ENCODE results near the gene PPM1K. TPM values are rescaled to one million over a fixed set of nuclear protein-coding genes. Genes with fewer than 3 reads are reported as not detected.

The PPM1K gene
- polyA plus RNA-seq, 1 donor (not counting 4 experiments of a cell fraction or from before 2014, with no cell fraction given): 9.8 TPM

GRCh38 chr4:88291003-88291402, 6.6 kb upstream of the PPM1K start:
- Histone ChIP-seq H3K27me3 (ENCODE audit: control insufficient read depth, extremely low read depth, insufficient read depth, low read length) (no peaks in the 10 kb centered on the region), H3K79me2 (ENCODE audit: control insufficient read depth, insufficient read depth, low read length) (no peaks in the 10 kb centered on the region), H3K9me1 (ENCODE audit: control insufficient read depth, extremely low read depth, insufficient read depth, low read length) (no peaks in the 10 kb centered on the region), H3K9me3 (ENCODE audit: control insufficient read depth, low read depth, low read length) (no peaks in the 10 kb centered on the region), H3K4me2 (ENCODE audit: control insufficient read depth, extremely low read depth, insufficient read depth, low read depth, low read length) (no peak overlapping the region), H3K4me3 (ENCODE audit: control insufficient read depth in 2 of 3, extremely low read depth in 1 of 3, insufficient read depth in 2 of 3, low read depth in 1 of 3, low read length in 3 of 3) (no peak overlapping the region), H3K36me3 (ENCODE audit: control insufficient read depth in 2 of 2, extremely low read depth in 1 of 2, insufficient read depth in 2 of 2, low read length in 2 of 2) (no peaks in the 10 kb centered on the region), H4K20me1 (ENCODE audit: control insufficient read depth, extremely low read depth, insufficient read depth, low read length) (no peaks in the 10 kb centered on the region), H3K4me1 (ENCODE audit: control insufficient read depth, extremely low read depth, insufficient read depth, low read length) (no peaks in the 10 kb centered on the region), H3K9ac (ENCODE audit: control insufficient read depth, extremely low read depth, insufficient read depth, low read length) (no peak overlapping the region), H3K27ac (ENCODE audit: control insufficient read depth, insufficient read depth, low read length) (no peak overlapping the region), H2AFZ (ENCODE audit: control insufficient read depth, low read length) (no peak overlapping the region)
- dilution Hi-C loops (cut with MboI; ENCODE audit: extremely low pct_ligation_motif_present, low sequenced_read_pairs): no loop called here
- FAIRE-seq (peak; percentile 9), DNase-seq (ENCODE audit: low read depth, low spot score) (no peak)
- TF ChIP-seq EZH2 (IDR thresholded peaks at IDR 0.05; ENCODE audit: low read length): no peak
- no peak for TF ChIP-seq CTCF (optimal IDR thresholded peaks at IDR 0.05 in 1 of 3, IDR thresholded peaks at IDR 0.05 in 1 of 3, conservative IDR thresholded peaks at IDR 0.05 in 1 of 3; ENCODE audit: extremely low read depth in 1 of 3, insufficient read depth in 2 of 3, low read length in 3 of 3)

- no peak for DNase-seq (ENCODE audit: low read depth, low spot score)
- Histone ChIP-seq H3K4me1 (ENCODE audit: control insufficient read depth, extremely low read depth, insufficient read depth, low read length) (peaks cover 12% of the 10 kb centered on the region), H2AFZ (ENCODE audit: control insufficient read depth, low read length) (no peak overlapping the region), H3K9me1 (ENCODE audit: control insufficient read depth, extremely low read depth, insufficient read depth, low read length) (no peaks in the 10 kb centered on the region), H3K4me2 (ENCODE audit: control insufficient read depth, extremely low read depth, insufficient read depth, low read depth, low read length) (no peak overlapping the region), H3K4me3 (ENCODE audit: control insufficient read depth in 2 of 3, extremely low read depth in 1 of 3, insufficient read depth in 2 of 3, low read depth in 1 of 3, low read length in 3 of 3) (no peak overlapping the region), H3K36me3 (ENCODE audit: control insufficient read depth in 2 of 2, extremely low read depth in 1 of 2, insufficient read depth in 2 of 2, low read length in 2 of 2) (no peaks in the 10 kb centered on the region), H4K20me1 (ENCODE audit: control insufficient read depth, extremely low read depth, insufficient read depth, low read length) (no peaks in the 10 kb centered on the region), H3K79me2 (ENCODE audit: control insufficient read depth, insufficient read depth, low read length) (peaks cover under 1% of the 10 kb centered on the region), H3K9ac (ENCODE audit: control insufficient read depth, extremely low read depth, insufficient read depth, low read length) (no peak overlapping the region), H3K9me3 (ENCODE audit: control insufficient read depth, low read depth, low read length) (no peaks in the 10 kb centered on the region), H3K27me3 (ENCODE audit: control insufficient read depth, extremely low read depth, insufficient read depth, low read length) (no peaks in the 10 kb centered on the region), H3K27ac (ENCODE audit: control insufficient read depth, insufficient read depth, low read length) (no peak overlapping the region)
- dilution Hi-C loops (cut with MboI; ENCODE audit: extremely low pct_ligation_motif_present, low sequenced_read_pairs): no loop called here
- FAIRE-seq: no peak
- TF ChIP-seq EZH2 (IDR thresholded peaks at IDR 0.05; ENCODE audit: low read length): no peak
- no peak for TF ChIP-seq CTCF (optimal IDR thresholded peaks at IDR 0.05 in 1 of 3, IDR thresholded peaks at IDR 0.05 in 1 of 3, conservative IDR thresholded peaks at IDR 0.05 in 1 of 3; ENCODE audit: extremely low read depth in 1 of 3, insufficient read depth in 2 of 3, low read length in 3 of 3)
Observed at GRCh38 chr4:88286897-88287296, 2.5 kb upstream of the PPM1K start.

Measured in keratinocyte (primary cell).